AG04449 (cell line): ENCODE results near the gene LCE2A.

ENCODE experiments used
- CTCF ChIA-PET: fragments of 350-600 bp; formaldehyde crosslinking; extraction: SDS; loops from one replicate; lab custom pipeline; 2021; ENCODE audit warnings: antibody characterized with exemption; lab: Yijun Ruan, JAX
- POLR2A ChIA-PET: fragments of 400-600, 350-600 bp; formaldehyde crosslinking; extraction: SDS; loops from one replicate; lab custom pipeline; 2020; ENCODE audit warnings: antibody characterized with exemption, inconsistent platforms; lab: Yijun Ruan, JAX
- DNase-seq: peaks from one replicate; pipeline ENCODE4 v3.0.0-alpha.2; 2010; ENCODE audit warnings: low read depth, low spot score
- H3K4me3 ChIP-seq: 2 replicates; pipeline ENCODE4 v1.5.1; 2011; ENCODE audit warnings: low read depth, mild to moderate bottlenecking, control low read depth, low read length
- CTCF ChIP-seq: IDR thresholded peaks from one replicate; pipeline ENCODE4 v1.5.1; 2011; ENCODE audit warnings: mild to moderate bottlenecking, moderate library complexity, low read length, control low read depth, inconsistent platforms; ENCODE audit not compliant: insufficient read depth; ENCODE audit errors: missing control alignments

Gene LCE2A

GRCh38 chr1:152699746-152700145 lies 1.6 kb downstream of the LCE2A start:
- no peak overlapping the region for H3K4me3 ChIP-seq
- POLR2A ChIA-PET, result interaction anchor here (0.6 kb wide), 1 partner anchor 210 kb away, joined by 3 read pairs; no protein-coding TSS in a partner anchor
- CTCF ChIA-PET, result no interaction called here
- no peak for DNase-seq
- no peak for TF ChIP-seq CTCF

GRCh38 chr1:152707860-152708259 lies 9.7 kb downstream of the LCE2A start, which contains the start of gene LCE4A:
LCE4A (plus strand) TSS chr1:152708160; CDS start chr1:152709076, 916 bp downstream.
- no peak for DNase-seq
- ChIA-PET POLR2A (no interaction called here), CTCF (no interaction called here)
- no peak for TF ChIP-seq CTCF
- no peak within 1 kb of the TSS for H3K4me3 ChIP-seq

GRCh38 chr1:152718238-152718637 lies 20.1 kb downstream of the LCE2A start:
- no peak overlapping the region for H3K4me3 ChIP-seq
- ChIA-PET CTCF (no interaction called here), POLR2A (no interaction called here)
- no peak for TF ChIP-seq CTCF
- no peak for DNase-seq

DNA sequence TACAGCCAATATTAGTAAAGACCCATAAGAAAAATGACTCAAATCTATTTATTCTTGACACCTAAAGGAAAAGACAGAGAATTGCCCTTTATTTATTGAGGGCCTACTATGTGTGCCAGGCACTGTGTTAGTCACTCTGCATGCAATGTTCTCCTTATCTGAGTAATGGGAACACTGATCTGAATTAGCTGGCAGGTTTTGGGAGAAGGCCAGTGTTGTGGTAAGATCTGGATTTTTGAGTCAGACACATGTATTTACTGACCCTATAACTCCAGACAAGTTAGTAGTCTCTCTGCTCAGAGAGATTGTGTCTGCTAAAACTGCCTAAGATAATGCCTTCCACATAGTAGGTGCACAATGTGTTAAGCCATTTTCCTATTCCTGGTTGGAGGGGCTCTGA lies 27.1 kb downstream of the LCE2A start:
- ChIA-PET CTCF (no interaction called here), POLR2A (no interaction called here)
- DNase-seq, result no peak
- TF ChIP-seq CTCF, result no peak
- H3K4me3 ChIP-seq, result no peak overlapping the region

GRCh38 chr1:152728986-152729385 lies 30.8 kb downstream of the LCE2A start:
- ChIA-PET POLR2A (no interaction called here), CTCF (no interaction called here)
- TF ChIP-seq CTCF, result no peak
- H3K4me3 ChIP-seq, result no peak overlapping the region
- no peak for DNase-seq

- CTCF ChIA-PET, result no interaction called here
- POLR2A ChIA-PET, result no interaction called here
- no peak for TF ChIP-seq CTCF
- H3K4me3 ChIP-seq, result no peak overlapping the region
- DNase-seq, result no peak
These were observed 37.5 kb downstream of the LCE2A start for GRCh38 chr1:152735648-152736047.

DNA sequence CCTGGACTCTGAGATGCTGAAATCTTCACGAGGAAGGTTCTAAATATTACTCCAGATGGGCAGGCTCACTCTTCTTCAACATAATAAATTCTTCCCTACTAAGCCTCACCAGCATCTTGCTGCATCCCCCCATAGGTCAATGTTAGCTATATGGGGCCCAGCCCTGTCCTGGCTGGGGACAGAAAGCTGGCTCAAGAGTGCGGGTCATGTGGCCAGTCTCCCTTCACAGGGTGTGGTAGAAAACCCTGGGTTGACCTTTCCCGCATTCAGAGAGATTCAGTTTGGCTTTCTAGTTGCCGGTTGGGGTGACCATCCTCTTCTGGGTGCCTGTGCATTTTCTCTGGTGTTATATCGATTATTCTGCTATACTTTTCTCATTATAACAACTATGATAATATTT lies 39.9 kb downstream of the LCE2A start:
- ChIA-PET CTCF (no interaction called here), POLR2A (no interaction called here)
- no peak for DNase-seq

More for the DNA sequence above, 39.9 kb downstream of the LCE2A start:
- no peak for TF ChIP-seq CTCF
- H3K4me3 ChIP-seq, result no peak overlapping the region
